Activated CD4-positive, CD25-positive, alpha-beta regulatory T cell treated with anti-CD3 and anti-CD28 coated beads, Interleukin-2, amount 50 U/mL, for 24 hours (primary cell): ENCODE measurements around the gene HOMEZ.
"Not testable (repeated sequence)": the region's sequence is repeated elsewhere in the genome, so short reads cannot be mapped to it uniquely, and the experiment has no call there.

ENCODE experiments used
- ATAC-seq, 2 donors: fragments of 150-1000 bp; cut with Tn5 transposase; one replicate each; pipeline ENCODE4 v1.10.0; 2021; ENCODE audit warnings: mild to moderate bottlenecking in 1 of 2, moderate library complexity in 1 of 2

The HOMEZ gene

GRCh38 chr14:23281247-23281646, 4.7 kb downstream of the HOMEZ start:
- no peak for ATAC-seq

DNA sequence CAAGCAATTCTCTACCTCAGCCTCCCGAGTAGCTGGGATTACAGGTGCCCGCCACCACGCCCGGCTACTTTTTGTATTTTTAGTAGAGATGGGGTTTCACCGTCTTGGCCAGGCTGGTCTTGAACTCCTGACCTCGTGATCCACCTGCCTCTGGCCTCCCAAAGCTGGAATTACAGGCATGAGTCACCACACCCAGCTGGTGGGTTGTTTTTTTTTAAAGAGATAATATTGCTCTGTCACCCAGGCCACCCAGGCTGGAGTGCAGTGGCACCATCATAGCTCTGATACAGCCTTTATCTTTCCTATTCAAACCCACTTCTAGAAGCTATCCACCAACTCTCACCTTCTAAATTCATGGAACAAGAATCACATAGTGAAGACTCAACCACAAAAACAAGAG, 8.0 kb downstream of the HOMEZ start:
- not testable (repeated sequence) for ATAC-seq

- no peak for ATAC-seq
These were observed 8.7 kb downstream of the HOMEZ start for GRCh38 chr14:23277189-23277588.

DNA sequence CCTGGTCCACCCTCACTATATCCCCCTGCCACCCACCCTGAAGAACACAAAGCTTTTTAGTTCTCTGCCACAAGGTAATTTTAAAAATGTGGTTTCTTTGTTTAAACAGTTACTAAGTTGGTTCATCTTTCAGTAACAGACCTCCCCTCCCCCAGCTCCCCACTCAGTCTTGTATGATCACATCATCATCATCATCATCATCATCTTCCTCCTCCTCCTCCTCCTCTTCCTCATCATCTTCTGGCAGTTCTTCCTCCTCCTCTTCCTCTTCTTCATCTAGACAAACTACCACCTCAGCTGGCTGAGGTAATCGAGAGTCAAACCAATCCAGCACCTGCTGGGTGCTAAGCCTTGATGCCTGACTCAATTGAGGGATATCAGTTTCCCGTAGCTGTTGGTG, 10.5 kb downstream of the HOMEZ start:
- ATAC-seq, result no peak

DNA sequence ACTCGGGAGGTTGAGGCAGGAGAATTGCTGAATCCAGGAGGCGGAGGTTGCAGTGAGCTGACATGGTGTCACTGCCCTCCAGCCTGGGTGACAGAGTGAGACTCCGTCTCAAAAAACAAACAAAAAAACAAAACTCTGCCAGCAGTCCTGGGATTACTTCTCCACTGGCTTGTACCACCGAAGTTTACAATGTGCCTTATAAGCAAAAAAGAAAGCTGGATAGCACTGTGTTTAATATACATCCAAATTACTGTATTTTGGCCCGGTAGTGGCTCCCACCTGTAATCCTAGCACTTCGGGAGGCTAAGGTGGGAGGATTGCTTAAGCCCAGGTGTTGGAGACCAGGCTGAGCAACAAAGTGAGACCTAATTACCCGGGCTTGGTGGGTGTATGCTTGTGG, 16.7 kb downstream of the HOMEZ start:
- ATAC-seq, result no peak

DNA sequence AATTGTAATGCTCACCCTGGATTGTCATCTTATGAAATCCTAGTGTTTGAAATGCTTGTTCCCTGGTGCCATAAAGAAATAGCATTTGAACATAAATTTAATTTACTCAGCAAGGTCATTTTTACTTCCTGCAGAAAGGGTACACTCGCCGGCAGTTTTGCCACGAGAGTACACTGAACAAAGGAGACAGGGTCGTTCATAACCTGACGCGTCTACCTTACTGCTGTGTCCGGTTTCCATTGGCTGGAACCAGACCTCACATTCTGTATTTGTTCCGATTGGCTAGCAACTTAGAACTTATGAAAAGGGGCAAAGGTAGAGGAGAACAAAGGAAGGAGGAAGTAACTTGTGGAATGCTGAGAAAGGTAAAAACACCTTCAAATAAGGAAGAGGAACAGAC, 25.1 kb downstream of the HOMEZ start:
- not testable (repeated sequence) for ATAC-seq

DNA sequence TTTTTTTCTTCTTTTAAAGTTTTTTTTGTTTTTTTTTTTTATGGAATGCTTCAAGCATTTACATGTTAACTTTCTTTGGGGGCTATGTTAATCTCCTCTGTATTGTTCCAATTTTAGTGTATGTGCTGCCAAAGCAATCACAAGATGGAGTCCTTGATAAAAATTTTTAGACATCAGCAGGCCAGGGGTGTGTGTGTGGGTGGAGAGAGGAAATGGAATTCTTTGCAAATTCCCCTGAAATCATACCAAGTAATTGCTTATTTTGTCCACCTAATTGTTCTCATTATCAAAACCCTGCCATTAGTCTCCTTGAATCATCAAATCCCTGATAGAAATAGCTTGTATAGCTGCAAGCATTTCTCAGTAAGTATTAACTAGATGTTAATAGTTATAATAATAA, 26.5 kb downstream of the HOMEZ start:
- no peak for ATAC-seq

GRCh38 chr14:23258256-23258655, 27.7 kb downstream of the HOMEZ start:
- ATAC-seq, result no peak

GRCh38 chr14:23252420-23253333, 33.3 kb downstream of the HOMEZ start:
- no peak for ATAC-seq

DNA sequence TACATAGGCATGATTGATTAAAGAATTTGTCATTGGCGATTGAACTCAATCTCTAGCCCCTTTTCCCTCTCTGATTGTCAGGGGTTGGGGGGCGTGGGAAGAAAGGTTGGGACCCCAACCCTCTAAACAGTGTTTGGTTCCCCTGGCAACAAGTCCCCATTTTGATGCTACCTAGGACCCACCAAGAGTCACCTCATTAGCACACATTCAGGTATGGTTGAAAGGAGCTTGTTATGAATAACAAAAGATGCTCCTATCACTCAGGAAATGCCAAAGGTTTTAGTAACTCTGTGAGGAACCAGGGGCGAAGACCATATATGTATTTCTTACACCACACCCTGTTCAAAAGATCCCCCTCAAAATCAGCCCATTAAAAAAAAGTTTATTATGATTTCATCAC, 33.9 kb downstream of the HOMEZ start:
- ATAC-seq, result no peak

- ATAC-seq, result no peak
These were observed 36.1 kb downstream of the HOMEZ start for GRCh38 chr14:23249824-23250223.

DNA sequence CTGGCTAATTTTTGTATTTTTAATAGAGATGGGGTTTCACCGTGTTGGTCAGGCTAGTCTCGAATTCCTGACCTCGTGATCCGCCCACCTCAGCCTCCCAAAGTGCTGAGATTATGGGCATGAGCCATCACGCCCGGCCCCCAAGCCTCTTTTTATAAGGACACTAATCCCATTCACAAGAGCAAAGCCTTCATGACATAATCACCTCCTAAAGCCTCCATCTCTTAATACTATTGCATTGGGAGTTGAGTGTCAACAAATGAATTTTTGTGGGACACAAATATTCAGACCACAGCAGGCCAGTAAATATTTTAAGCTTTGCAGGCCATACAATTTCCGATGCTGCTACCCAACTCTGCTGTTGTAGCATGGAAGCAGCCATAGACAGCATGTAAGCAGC, 37.3 kb downstream of the HOMEZ start:
- ATAC-seq, result no peak

- no peak for ATAC-seq
These were observed 40.6 kb downstream of the HOMEZ start for GRCh38 chr14:23245282-23245681.

DNA sequence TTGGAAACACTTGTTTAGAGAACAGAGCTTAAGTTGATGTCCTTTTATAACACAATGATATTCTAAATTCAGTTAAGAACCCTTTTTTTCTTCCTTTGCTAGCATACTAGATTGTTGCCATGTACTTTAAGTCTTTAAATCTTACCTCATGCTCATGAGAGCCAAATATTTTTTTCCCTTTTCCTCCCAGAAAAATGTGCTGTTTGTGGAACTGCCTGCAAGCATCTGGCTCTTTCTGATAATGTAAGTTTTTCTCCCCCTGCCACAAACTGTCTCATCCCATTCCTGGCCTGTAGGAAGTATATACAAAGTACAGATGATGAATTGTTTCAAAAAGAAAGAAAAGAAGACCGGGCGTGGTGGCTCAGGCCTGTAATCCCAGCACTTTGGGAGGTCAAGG, 42.9 kb downstream of the HOMEZ start:
- no peak for ATAC-seq

GRCh38 chr14:23242076-23242475, 43.9 kb downstream of the HOMEZ start:
- ATAC-seq, result no peak

- not testable (repeated sequence) for ATAC-seq
These were observed 44.7 kb downstream of the HOMEZ start for GRCh38 chr14:23241061-23241715.

GRCh38 chr14:23240661-23241060, 45.3 kb downstream of the HOMEZ start:
- ATAC-seq, result no peak

- ATAC-seq, result peak; percentile 83 to 88
These were observed 47.9 kb downstream of the HOMEZ start, which contains the start of gene RNF212B for GRCh38 chr14:23237772-23238594. Gene RNF212B, plus strand, starts transcription at chr14:23237936. Its CDS starts 2,410 bp downstream, at chr14:23240346.

DNA sequence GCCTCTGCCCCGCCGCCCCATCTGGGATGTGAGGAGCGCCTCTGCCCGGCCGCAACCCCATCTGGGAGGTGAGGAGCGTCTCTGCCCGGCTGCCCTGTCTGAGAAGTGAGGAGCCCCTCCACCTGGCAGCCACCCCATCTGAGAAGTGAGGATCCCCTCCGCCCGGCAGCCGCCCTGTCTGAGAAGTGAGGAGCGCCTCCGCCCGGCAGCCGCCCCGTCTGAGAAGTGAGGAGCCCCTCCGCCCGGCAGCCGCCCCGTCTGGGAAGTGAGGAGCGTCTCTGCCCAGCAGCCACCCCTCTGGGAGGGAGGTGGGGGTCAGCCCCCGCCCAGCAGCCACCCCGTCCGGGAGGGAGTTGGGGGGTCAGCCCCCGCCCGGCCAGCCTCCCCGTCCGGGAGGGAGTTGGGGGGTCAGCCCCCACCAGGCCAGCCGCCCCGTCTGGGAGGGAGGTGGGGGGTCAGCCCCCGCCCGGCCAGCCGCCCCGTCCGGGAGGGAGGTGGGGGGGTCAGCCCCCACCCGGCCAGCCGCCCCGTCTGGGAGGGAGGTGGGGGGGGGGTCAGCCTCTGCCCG, 53.6 kb downstream of the HOMEZ start:
- ATAC-seq, result not testable (repeated sequence)

DNA sequence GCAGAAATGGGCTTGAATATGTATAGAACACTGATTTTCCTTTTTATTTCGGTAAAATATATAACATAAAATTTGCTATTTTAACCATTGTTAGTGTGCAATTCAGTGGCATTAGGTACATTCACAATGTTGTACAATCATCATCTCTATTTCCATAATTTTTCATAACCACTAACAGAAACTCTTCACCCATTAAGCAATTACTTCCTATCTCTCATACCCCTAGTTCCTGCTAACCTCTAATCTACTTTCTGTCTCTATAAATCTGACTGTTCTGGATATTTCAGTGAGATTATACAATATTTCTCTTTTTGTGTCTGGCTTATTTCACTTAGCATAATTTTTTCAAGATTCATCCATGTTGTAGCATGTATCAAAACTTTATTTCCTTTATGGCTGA, 57.1 kb downstream of the HOMEZ start:
- ATAC-seq, result no peak

- no peak for ATAC-seq
These were observed 58.4 kb downstream of the HOMEZ start for GRCh38 chr14:23227566-23227965.

DNA sequence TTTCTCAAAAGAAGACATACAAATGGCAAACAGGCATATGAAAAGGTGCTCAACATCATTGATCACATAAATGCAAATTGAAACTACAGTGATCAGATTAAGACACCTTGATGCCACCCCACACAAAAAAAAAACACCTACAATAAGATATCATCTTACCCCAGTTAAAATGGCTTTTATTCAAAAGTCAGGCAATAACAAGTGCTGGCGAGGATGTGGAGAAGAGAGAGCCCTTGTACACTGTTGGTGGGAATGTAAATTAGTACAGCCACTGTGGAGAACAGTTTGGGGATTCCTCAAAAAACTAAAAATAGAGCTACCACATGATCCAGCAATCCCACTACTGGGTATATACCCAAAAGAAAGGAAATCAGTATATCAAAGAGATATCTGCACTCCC, 61.0 kb downstream of the HOMEZ start:
- ATAC-seq, result not testable (repeated sequence)
